Osteocyte (in vitro differentiated cells): ENCODE measurements around the gene CACNG1. TPM values are rescaled to one million over a fixed set of nuclear protein-coding genes. Genes with fewer than 3 reads are reported as not detected.

Experiments used
- DNase-seq: peaks from one replicate; pipeline ENCODE4 v3.0.0; 2021; ENCODE audit warnings: mixed read lengths; ENCODE audit not compliant: unreplicated experiment; ENCODE audit errors: extremely low spot score
- H3K27ac Mint-ChIP-seq: one replicate; pipeline ENCODE4 v1.8.0; 2021; ENCODE audit warnings: mild to moderate bottlenecking, mixed read lengths; ENCODE audit not compliant: unreplicated experiment
- H3K27me3 Mint-ChIP-seq: one replicate; pipeline ENCODE4 v1.8.0; 2021; ENCODE audit warnings: mixed read lengths; ENCODE audit not compliant: unreplicated experiment
- H3K36me3 Mint-ChIP-seq: one replicate; pipeline ENCODE4 v1.8.0; 2021; ENCODE audit warnings: mixed read lengths; ENCODE audit not compliant: unreplicated experiment
- H3K4me1 Mint-ChIP-seq: one replicate; pipeline ENCODE4 v1.8.0; 2021; ENCODE audit warnings: mixed read lengths; ENCODE audit not compliant: unreplicated experiment
- H3K4me3 Mint-ChIP-seq: one replicate; pipeline ENCODE4 v1.8.0; 2021; ENCODE audit warnings: mild to moderate bottlenecking, moderate library complexity, mixed read lengths; ENCODE audit not compliant: unreplicated experiment
- H3K9me3 Mint-ChIP-seq: one replicate; pipeline ENCODE4 v1.8.0; 2021; ENCODE audit warnings: mixed read lengths; ENCODE audit not compliant: unreplicated experiment
- total RNA-seq: library from RNA; stranded (reverse); gene quantifications from 2 replicates; pipeline ENCODE4 v1.2.1, GENCODE V29; 2021
- TF ChIP-seq, protein P1 (sequence below): fragments of 200-600 bp; sonication (generic); IDR thresholded peaks from 2 replicates; pipeline ENCODE4 v1.5.0; 2021; ENCODE audit warnings: antibody characterized with exemption, mild to moderate bottlenecking, moderate library complexity

CACNG1 gene
- total RNA-seq, 1 donor from 2014 or later = not detected

GRCh38 chr17:67041531-67041930, 2.8 kb upstream of the CACNG1 start:
- Mint-ChIP-seq H3K27me3 (peaks cover 10% of the 10 kb centered on the region), H3K4me3 (no peak overlapping the region), H3K9me3 (no peaks in the 10 kb centered on the region), H3K27ac (no peak overlapping the region), H3K36me3 (no peaks in the 10 kb centered on the region), H3K4me1 (no peaks in the 10 kb centered on the region)
- TF ChIP-seq, protein P1, sequence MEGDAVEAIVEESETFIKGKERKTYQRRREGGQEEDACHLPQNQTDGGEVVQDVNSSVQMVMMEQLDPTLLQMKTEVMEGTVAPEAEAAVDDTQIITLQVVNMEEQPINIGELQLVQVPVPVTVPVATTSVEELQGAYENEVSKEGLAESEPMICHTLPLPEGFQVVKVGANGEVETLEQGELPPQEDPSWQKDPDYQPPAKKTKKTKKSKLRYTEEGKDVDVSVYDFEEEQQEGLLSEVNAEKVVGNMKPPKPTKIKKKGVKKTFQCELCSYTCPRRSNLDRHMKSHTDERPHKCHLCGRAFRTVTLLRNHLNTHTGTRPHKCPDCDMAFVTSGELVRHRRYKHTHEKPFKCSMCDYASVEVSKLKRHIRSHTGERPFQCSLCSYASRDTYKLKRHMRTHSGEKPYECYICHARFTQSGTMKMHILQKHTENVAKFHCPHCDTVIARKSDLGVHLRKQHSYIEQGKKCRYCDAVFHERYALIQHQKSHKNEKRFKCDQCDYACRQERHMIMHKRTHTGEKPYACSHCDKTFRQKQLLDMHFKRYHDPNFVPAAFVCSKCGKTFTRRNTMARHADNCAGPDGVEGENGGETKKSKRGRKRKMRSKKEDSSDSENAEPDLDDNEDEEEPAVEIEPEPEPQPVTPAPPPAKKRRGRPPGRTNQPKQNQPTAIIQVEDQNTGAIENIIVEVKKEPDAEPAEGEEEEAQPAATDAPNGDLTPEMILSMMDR = no peak
- DNase-seq = no peak

GRCh38 chr17:67041941-67042899, 2.1 kb upstream of the CACNG1 start:
- Mint-ChIP-seq H3K4me3 (no peak overlapping the region), H3K27ac (no peak overlapping the region), H3K9me3 (no peaks in the 10 kb centered on the region), H3K27me3 (peaks cover 10% of the 10 kb centered on the region), H3K4me1 (no peaks in the 10 kb centered on the region), H3K36me3 (no peaks in the 10 kb centered on the region)
- DNase-seq = no peak
- TF ChIP-seq, protein P1 = no peak

- H3K9me3 Mint-ChIP-seq = peaks cover 7% of the 10 kb centered on the region
- no peak for DNase-seq
- no peak overlapping the region for H3K4me3 Mint-ChIP-seq
- no peaks in the 10 kb centered on the region for H3K4me1 Mint-ChIP-seq
- no peak overlapping the region for H3K27ac Mint-ChIP-seq
- peaks cover 10% of the 10 kb centered on the region for H3K27me3 Mint-ChIP-seq
- TF ChIP-seq, protein P1 = no peak
- H3K36me3 Mint-ChIP-seq = no peaks in the 10 kb centered on the region
These were observed 1.1 kb upstream of the CACNG1 start for GRCh38 chr17:67043283-67043682.

- peaks cover 21% of the 10 kb centered on the region for H3K9me3 Mint-ChIP-seq
- no peak for DNase-seq
- no peaks in the 10 kb centered on the region for H3K4me1 Mint-ChIP-seq
- peaks cover 5% of the 10 kb centered on the region for H3K36me3 Mint-ChIP-seq
- H3K27ac Mint-ChIP-seq = no peak overlapping the region
- TF ChIP-seq, protein P1 = no peak
- peaks cover 10% of the 10 kb centered on the region for H3K27me3 Mint-ChIP-seq
- H3K4me3 Mint-ChIP-seq = no peak overlapping the region
These were observed 586 bp downstream of the CACNG1 start for GRCh38 chr17:67044940-67045339.

DNA sequence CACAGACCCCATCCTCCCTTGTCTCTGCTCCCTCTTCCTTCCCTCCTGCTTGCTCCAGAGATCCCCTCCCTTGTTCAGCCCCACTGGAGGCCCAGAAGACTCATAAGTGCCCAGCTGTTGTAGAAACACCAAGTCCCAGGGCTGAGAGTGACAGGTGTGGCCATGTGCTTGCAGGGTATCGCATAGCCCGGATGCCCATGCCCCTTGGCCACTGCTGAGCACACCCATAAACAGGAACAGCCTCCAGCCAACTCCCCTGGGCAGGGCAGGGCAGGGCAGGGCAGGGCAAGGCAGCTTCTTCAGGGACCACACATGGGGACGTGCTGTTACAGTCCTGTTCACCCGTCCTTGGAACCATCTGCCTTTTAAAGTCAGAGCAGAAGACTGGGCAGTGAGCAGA, 2.0 kb downstream of the CACNG1 start:
- H3K4me3 Mint-ChIP-seq = no peak overlapping the region
- peaks cover 21% of the 10 kb centered on the region for H3K9me3 Mint-ChIP-seq
- H3K27ac Mint-ChIP-seq = no peak overlapping the region
- TF ChIP-seq, protein P1 = no peak
- no peak for DNase-seq
- H3K4me1 Mint-ChIP-seq = no peaks in the 10 kb centered on the region
- H3K36me3 Mint-ChIP-seq = peaks cover 5% of the 10 kb centered on the region
- H3K27me3 Mint-ChIP-seq = peaks cover 8% of the 10 kb centered on the region
